Neural progenitor cell (in vitro differentiated cells): ENCODE measurements around the gene KRT76. TPM values are rescaled to one million over a fixed set of nuclear protein-coding genes. Genes with fewer than 3 reads are reported as not detected.
"Not testable (repeated sequence)": the region's sequence is repeated elsewhere in the genome, so short reads cannot be mapped to it uniquely, and the experiment has no call there.

Experiments used
- DNase-seq: peaks from one replicate; pipeline ENCODE4 v3.0.0-alpha.2; 2016; ENCODE audit warnings: low spot score
- H2AFZ ChIP-seq: fragments of 200-600 bp; sonication (generic); replicated peaks from 2 replicates; pipeline ENCODE4 v1.6.1; 2016; ENCODE audit warnings: antibody characterized with exemption
- H3F3A ChIP-seq: fragments of 200-600 bp; sonication (generic); 2 replicates; pipeline ENCODE4 v1.6.1; 2016; ENCODE audit warnings: antibody characterized with exemption, low read depth
- H3K27ac ChIP-seq: fragments of 200-600 bp; sonication (generic); 2 replicates; pipeline ENCODE4 v1.5.1; 2016; ENCODE audit warnings: mild to moderate bottlenecking
- H3K27me3 ChIP-seq: fragments of 200-600 bp; sonication (generic); 2 replicates; pipeline ENCODE4 v1.6.1; 2016; ENCODE audit warnings: mild to moderate bottlenecking, moderate library complexity
- H3K36me3 ChIP-seq: fragments of 200-600 bp; sonication (generic); 2 replicates; pipeline ENCODE4 v1.5.1; 2016
- H3K4me1 ChIP-seq: fragments of 200-600 bp; sonication (generic); 2 replicates; pipeline ENCODE4 v1.6.1; 2016; ENCODE audit warnings: mixed run types
- H3K4me2 ChIP-seq: fragments of 200-600 bp; sonication (generic); 2 replicates; pipeline ENCODE4 v1.6.1; 2016
- H3K4me3 ChIP-seq: fragments of 200-600 bp; sonication (generic); 2 replicates; pipeline ENCODE4 v1.5.1; 2016
- H3K79me2 ChIP-seq: fragments of 200-600 bp; sonication (generic); 2 replicates; pipeline ENCODE4 v1.6.1; 2016; ENCODE audit warnings: low read depth
- H3K9ac ChIP-seq: fragments of 200-600 bp; sonication (generic); 2 replicates; pipeline ENCODE4 v1.6.1; 2016
- H3K9me3 ChIP-seq: fragments of 200-600 bp; sonication (generic); 2 replicates; pipeline ENCODE4 v1.5.1; 2016; ENCODE audit warnings: low read depth
- H4K20me1 ChIP-seq: fragments of 200-600 bp; sonication (generic); 2 replicates; pipeline ENCODE4 v1.6.1; 2016; ENCODE audit warnings: low read depth
- H3K27ac Mint-ChIP-seq: 3 replicates; pipeline ENCODE4 v1.8.0; 2021; ENCODE audit warnings: mixed read lengths
- H3K27me3 Mint-ChIP-seq: 2 replicates; pipeline ENCODE4 v1.8.0; 2022; ENCODE audit warnings: low read depth, mild to moderate bottlenecking, inconsistent platforms, moderate library complexity, mixed read lengths; ENCODE audit not compliant: insufficient read depth
- H3K36me3 Mint-ChIP-seq: 3 replicates; pipeline ENCODE4 v1.8.0; 2021; ENCODE audit warnings: mixed read lengths
- H3K4me1 Mint-ChIP-seq: 3 replicates; pipeline ENCODE4 v1.8.0; 2021; ENCODE audit warnings: mixed read lengths
- H3K4me3 Mint-ChIP-seq: 3 replicates; pipeline ENCODE4 v1.8.0; 2021; ENCODE audit warnings: mild to moderate bottlenecking, moderate library complexity, mixed read lengths
- H3K9me3 Mint-ChIP-seq: 3 replicates; pipeline ENCODE4 v1.8.0; 2020; ENCODE audit warnings: mixed read lengths
- CTCF ChIP-seq: fragments of 200-600 bp; sonication (generic); IDR thresholded peaks from 2 replicates; pipeline ENCODE4 v1.5.1; 2017; ENCODE audit warnings: antibody characterized with exemption, mild to moderate bottlenecking
- EZH2 ChIP-seq: fragments of 200-600 bp; sonication (generic); IDR thresholded peaks from 2 replicates; pipeline ENCODE4 v1.6.1; 2017; ENCODE audit warnings: antibody characterized with exemption, mild to moderate bottlenecking, moderate library complexity
- EZH2phosphoT487 ChIP-seq: fragments of 200-600 bp; sonication (generic); IDR thresholded peaks from 2 replicates; pipeline ENCODE4 v1.6.1; 2017; ENCODE audit warnings: antibody characterized with exemption
- total RNA-seq: library from RNA; depleted of rRNA; stranded (reverse); fragments of >200 nt; gene quantifications from 2 replicates; pipeline ENCODE4 v1.2.3, GENCODE V29; 2015; ENCODE audit warnings: low replicate concordance

KRT76 gene
- total RNA-seq, 1 donor from 2014 or later, result not detected

GRCh38 chr12:52761802-52762201 lies 15.3 kb downstream of the KRT76 start:
- peaks cover 45% of the 10 kb centered on the region for H3K27me3 ChIP-seq
- Mint-ChIP-seq H3K4me3 (no peak overlapping the region), H3K36me3 (no peaks in the 10 kb centered on the region), H3K27ac (no peak overlapping the region), H3K4me1 (no peaks in the 10 kb centered on the region), H3K27me3 (no peaks in the 10 kb centered on the region), H3K9me3 (peaks cover 9% of the 10 kb centered on the region)
- no peaks in the 10 kb centered on the region for H3F3A ChIP-seq
- no peaks in the 10 kb centered on the region for H3K36me3 ChIP-seq
- H3K4me2 ChIP-seq, result no peak overlapping the region
- no peak overlapping the region for H3K9ac ChIP-seq
- no peaks in the 10 kb centered on the region for H3K79me2 ChIP-seq
- H3K4me1 ChIP-seq, result no peaks in the 10 kb centered on the region
- no peak for TF ChIP-seq CTCF
- TF ChIP-seq EZH2, result no peak
- TF ChIP-seq EZH2phosphoT487, result no peak
- H2AFZ ChIP-seq, result no peak overlapping the region
- no peak for DNase-seq
- no peaks in the 10 kb centered on the region for H4K20me1 ChIP-seq
- no peak overlapping the region for H3K27ac ChIP-seq
- no peak overlapping the region for H3K4me3 ChIP-seq
- H3K9me3 ChIP-seq, result no peaks in the 10 kb centered on the region

GRCh38 chr12:52761218-52761617 lies 15.9 kb downstream of the KRT76 start:
- H3K4me1 ChIP-seq, H4K20me1 ChIP-seq, H3K4me3 ChIP-seq, H3K4me1 Mint-ChIP-seq, H3K27me3 Mint-ChIP-seq, H3K27ac ChIP-seq, H3K36me3 ChIP-seq, H3K27ac Mint-ChIP-seq, H2AFZ ChIP-seq, H3K9me3 ChIP-seq, H3K36me3 Mint-ChIP-seq, H3K79me2 ChIP-seq, H3F3A ChIP-seq, DNase-seq, H3K4me2 ChIP-seq, H3K4me3 Mint-ChIP-seq, H3K9ac ChIP-seq, H3K9me3 Mint-ChIP-seq: not testable (repeated sequence)
- peaks cover 47% of the 10 kb centered on the region for H3K27me3 ChIP-seq

GRCh38 chr12:52760623-52761022 lies 16.5 kb downstream of the KRT76 start:
- no peak overlapping the region for H3K4me2 ChIP-seq
- H3K9me3 Mint-ChIP-seq, result peaks cover 9% of the 10 kb centered on the region
- no peak overlapping the region for H3K9ac ChIP-seq
- H3K4me3 Mint-ChIP-seq, result no peak overlapping the region
- no peaks in the 10 kb centered on the region for H3F3A ChIP-seq
- no peaks in the 10 kb centered on the region for H4K20me1 ChIP-seq
- H2AFZ ChIP-seq, result no peak overlapping the region
- H3K79me2 ChIP-seq, result no peaks in the 10 kb centered on the region
- no peaks in the 10 kb centered on the region for H3K36me3 ChIP-seq
- H3K4me1 Mint-ChIP-seq, result no peaks in the 10 kb centered on the region
- peaks cover 1% of the 10 kb centered on the region for H3K27me3 Mint-ChIP-seq
- no peak overlapping the region for H3K27ac ChIP-seq
- H3K4me1 ChIP-seq, result no peaks in the 10 kb centered on the region
- no peaks in the 10 kb centered on the region for H3K36me3 Mint-ChIP-seq
- DNase-seq, result no peak
- H3K4me3 ChIP-seq, result no peak overlapping the region
- peaks cover 43% of the 10 kb centered on the region for H3K27me3 ChIP-seq
- no peak overlapping the region for H3K27ac Mint-ChIP-seq
- H3K9me3 ChIP-seq, result no peaks in the 10 kb centered on the region
- TF ChIP-seq EZH2phosphoT487, result no peak
- TF ChIP-seq EZH2, result no peak
- TF ChIP-seq CTCF, result no peak

- Mint-ChIP-seq H3K27ac (no peak overlapping the region), H3K27me3 (peaks cover 3% of the 10 kb centered on the region), H3K36me3 (no peaks in the 10 kb centered on the region), H3K4me3 (no peak overlapping the region), H3K9me3 (peaks cover 9% of the 10 kb centered on the region), H3K4me1 (no peaks in the 10 kb centered on the region)
- no peak for DNase-seq
- Histone ChIP-seq H3K36me3 (no peaks in the 10 kb centered on the region), H3K27ac (no peak overlapping the region), H3K4me2 (no peak overlapping the region), H3K9ac (no peak overlapping the region), H3F3A (no peaks in the 10 kb centered on the region), H2AFZ (no peak overlapping the region), H3K4me3 (no peak overlapping the region), H3K27me3 (peaks cover 35% of the 10 kb centered on the region), H4K20me1 (no peaks in the 10 kb centered on the region), H3K9me3 (no peaks in the 10 kb centered on the region), H3K79me2 (no peaks in the 10 kb centered on the region), H3K4me1 (no peaks in the 10 kb centered on the region)
- no peak for TF ChIP-seq EZH2
- no peak for TF ChIP-seq EZH2phosphoT487
- TF ChIP-seq CTCF, result no peak
These were observed 17.4 kb downstream of the KRT76 start for GRCh38 chr12:52759695-52760094.
